Non-pigmented ciliary epithelial cell (primary cell): ENCODE measurements around the gene LRRC72.
"Not testable (repeated sequence)": the region's sequence is repeated elsewhere in the genome, so short reads cannot be mapped to it uniquely, and the experiment has no call there.

Experiments used
- DNase-seq: peaks from one replicate; pipeline ENCODE4 v3.0.0-alpha.2; 2010; ENCODE audit warnings: low read depth

Gene LRRC72

GRCh38 chr7:16526742-16527540 lies at the start of gene LRRC72:
Gene LRRC72, plus strand, starts transcription at chr7:16526825. Its CDS starts 128 bp downstream, at chr7:16526953.
- no peak for DNase-seq

DNA sequence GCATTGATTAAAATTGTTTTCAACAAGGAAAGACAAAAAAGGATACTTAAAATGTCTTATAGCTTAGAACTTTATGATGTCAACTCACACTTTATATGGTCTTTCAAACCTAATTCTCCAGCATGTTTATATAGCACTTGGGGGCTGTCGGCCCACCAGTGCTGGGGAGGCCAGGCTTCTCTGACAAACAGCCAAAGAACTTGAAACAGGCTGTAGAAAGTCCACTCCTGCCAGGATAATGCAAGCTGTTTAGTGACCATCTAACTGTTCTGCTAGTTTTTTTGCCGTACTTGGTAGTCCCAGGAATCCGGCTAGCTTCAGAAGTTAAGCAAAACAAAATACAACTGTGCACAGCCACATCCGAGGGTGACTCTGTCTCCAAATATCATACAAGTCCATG lies 47.5 kb upstream of the LRRC72 start:
- no peak for DNase-seq

GRCh38 chr7:16479591-16479990 lies 47.0 kb upstream of the LRRC72 start:
- peak; percentile 11 for DNase-seq

GRCh38 chr7:16484453-16485158 lies 42.0 kb upstream of the LRRC72 start:
- peak; percentile 68 for DNase-seq

GRCh38 chr7:16491148-16491547 lies 35.5 kb upstream of the LRRC72 start:
- DNase-seq, result no peak

DNA sequence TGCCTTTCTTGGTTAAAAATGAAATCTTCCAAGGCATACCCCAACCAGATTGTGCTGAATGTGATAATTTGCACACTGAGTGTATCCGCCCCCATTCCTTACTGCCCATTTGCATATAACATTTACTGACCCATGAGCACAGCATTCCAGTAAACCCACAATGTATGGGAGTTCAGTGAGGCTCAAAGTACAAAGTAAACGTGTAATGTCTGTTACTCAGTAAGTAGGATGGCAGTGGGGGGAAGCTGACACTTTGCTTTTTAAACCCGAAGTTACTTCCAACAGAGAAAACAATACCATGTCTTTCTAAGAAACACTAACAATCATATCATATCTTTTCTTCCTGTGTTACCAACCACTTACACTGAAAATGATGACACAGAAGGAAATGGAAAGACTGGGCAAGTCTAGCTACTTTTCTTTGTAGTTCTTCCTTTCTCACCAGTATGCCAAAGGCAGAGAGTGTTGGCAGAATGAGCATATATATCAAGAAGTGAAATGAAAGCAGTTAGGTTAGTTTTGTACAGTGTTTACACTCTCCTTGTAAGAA lies 34.0 kb upstream of the LRRC72 start:
- DNase-seq, result peak; percentile 40

DNA sequence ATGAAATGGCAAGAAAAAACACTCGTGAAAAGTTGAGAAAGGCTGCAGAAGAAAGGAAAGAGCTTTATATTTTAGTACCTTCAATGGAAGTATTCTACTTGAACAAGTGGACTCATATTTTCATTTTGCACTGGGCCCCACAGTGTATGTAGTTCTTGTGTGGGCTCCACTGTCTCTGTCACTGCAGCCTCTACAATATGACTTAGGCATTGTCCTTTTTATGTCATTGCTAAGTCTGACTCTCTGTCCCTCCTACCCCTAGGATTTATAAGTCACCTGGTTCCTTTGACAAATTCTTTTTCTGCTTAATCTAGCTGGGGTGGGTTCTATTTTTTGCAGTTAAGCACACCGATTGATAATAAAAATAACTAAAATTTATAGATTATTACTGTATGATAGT lies 33.4 kb upstream of the LRRC72 start:
- no peak for DNase-seq

GRCh38 chr7:16494551-16494950 lies 32.1 kb upstream of the LRRC72 start:
- DNase-seq, result no peak

GRCh38 chr7:16494955-16495719 lies 31.5 kb upstream of the LRRC72 start:
- no peak for DNase-seq

DNA sequence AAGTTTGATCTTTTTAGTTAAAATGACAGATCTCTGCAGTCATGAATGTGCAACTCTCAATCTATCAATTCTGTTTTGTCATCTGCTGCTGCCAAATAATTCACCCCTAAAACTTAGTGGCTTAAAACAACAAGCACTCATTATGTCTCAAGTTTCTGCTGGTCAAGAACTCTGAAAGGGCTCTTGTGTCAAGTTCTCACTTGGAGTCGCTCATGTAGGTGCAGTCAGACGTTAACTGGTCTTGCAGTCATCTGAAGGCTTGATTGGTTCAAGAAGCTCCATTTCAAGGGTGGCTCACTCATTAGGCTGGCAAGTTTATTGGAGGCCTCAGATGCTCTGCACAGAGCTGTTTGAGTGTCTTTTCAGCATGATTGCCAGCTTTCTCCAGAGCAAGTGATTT lies 28.5 kb upstream of the LRRC72 start:
- no peak for DNase-seq

DNA sequence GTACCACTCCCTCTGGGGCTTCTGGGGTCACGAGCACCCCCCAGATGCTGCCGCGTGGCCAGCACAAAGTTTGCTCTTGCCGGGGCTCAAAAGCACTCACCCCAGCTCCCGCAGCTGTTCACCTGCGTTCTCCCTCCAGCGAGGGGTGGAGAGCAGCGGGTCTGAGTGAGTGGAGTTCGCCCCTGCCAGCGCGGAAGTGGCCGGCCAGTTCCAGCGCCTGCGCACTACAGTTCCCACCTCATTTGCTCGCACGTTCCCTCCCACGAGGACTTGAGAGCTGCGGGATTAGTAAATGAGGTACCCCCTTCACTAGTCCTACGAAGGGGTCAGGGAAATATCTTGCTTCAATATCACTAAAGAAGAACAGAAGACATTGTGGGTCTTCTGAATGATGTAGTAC lies 24.3 kb upstream of the LRRC72 start:
- DNase-seq, result no peak

- no peak for DNase-seq
These were observed 22.6 kb upstream of the LRRC72 start for GRCh38 chr7:16504019-16504418.

GRCh38 chr7:16506422-16506821 lies 20.2 kb upstream of the LRRC72 start:
- DNase-seq, result not testable (repeated sequence)

DNA sequence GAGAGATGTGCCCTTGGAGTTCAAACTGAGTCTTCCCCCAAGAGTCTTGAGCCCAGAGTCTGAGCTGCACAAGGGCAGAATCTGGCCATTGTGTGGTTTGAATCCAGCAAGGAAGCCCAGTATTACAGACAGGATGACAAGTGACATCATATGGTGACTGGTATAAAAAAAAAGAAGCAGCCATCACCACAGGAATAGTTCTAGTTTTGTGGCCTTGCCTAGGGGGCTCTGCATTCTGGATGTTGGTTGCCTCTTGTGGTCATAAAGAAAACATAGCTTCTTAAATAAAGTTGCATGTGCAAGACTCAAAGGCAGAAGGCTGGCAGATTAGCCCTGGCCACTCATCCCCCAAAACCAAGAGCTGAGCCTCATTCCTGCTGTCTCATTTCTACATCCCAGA lies 16.8 kb upstream of the LRRC72 start:
- no peak for DNase-seq

- no peak for DNase-seq
These were observed 15.3 kb upstream of the LRRC72 start for GRCh38 chr7:16511314-16511713.

DNA sequence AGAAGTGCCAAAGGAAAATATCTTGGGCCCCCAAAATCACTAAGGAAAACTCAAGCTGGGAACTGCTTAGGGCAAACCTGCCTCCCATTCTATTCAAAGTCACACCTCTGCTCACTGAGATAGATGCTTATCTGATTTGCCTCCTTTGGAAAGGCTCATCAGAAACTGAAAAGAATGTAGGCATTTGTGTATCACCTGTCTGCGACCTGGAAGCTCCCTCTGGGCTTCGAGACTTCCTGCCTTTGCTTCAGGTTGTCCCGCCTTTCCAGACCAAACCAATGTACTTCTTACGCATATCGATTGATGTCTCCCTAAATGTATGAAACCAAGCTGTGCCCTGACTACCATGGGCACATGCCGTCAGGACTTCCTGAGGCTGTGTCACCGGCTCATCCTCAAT lies 14.5 kb upstream of the LRRC72 start:
- no peak for DNase-seq

GRCh38 chr7:16514271-16514670 lies 12.4 kb upstream of the LRRC72 start:
- DNase-seq, result no peak

DNA sequence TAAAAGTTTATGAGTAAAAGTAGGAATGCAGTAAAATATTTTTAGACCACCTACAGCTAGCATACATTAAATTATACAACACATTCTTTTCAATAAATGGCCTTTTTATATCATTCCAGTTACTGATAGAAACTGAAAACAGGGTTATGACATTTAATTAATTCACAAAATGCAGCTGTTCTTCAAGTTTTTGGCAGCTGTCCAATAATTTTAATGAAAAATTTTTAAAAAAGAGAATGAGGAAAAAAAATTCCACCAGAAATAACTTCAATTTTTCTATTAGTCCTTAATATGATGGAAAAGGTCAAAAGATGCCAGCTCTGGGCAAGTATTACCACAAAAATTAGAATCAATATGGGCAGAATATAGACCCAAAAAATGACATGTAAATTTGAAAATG lies 11.9 kb upstream of the LRRC72 start:
- no peak for DNase-seq

DNA sequence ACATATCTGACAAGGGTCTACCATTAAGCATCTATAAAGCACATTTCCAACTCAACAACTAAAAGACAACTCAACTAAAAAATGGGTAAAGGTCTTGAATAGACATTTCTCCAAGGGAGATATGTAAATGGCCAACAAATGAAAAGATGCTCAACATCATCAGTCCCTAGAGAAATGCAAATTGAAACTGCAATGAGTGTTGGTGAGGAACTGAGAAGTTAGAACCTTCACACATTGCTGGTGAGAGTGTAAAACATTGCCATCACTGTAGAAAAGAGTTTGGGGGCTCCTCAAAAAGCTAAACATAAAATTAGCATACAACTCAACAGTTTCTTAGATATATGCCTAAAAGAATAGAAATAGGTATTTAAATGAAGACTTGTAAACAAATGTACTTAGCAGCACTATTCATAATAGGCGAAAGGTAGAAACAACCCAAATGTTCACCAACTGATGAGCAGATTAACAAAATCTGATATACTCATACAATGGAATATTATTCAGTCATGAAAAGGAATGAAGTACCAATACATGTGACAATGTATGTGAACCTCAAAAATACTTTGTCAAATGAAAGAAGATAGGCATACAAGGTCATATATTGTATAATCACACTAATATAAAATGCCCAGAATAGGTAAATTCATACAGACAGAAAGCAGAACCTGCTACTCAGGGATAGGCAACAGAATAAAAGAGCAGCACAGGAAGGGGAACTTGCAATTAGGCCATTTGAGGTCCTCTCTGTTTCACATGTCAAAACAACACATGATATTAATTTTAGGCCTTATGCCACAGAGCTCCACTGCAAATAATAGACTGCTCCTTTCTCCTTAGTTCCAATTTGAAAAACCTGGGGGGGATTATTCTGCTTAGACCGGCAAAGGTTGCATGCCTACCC lies 10.6 kb upstream of the LRRC72 start:
- DNase-seq, result no peak

- not testable (repeated sequence) for DNase-seq
These were observed 6.6 kb upstream of the LRRC72 start for GRCh38 chr7:16519985-16520384.

- DNase-seq, result no peak
These were observed 2.3 kb upstream of the LRRC72 start for GRCh38 chr7:16524332-16524731.
